ENCODE measurements around the gene KIAA0232. TPM values are rescaled to one million over a fixed set of nuclear protein-coding genes. Genes with fewer than 3 reads are reported as not detected.
"Not testable (repeated sequence)": the region's sequence is repeated elsewhere in the genome, so short reads cannot be mapped to it uniquely, and the experiment has no call there.

The KIAA0232 gene
- total and polyA plus RNA-seq, 4 donors: 7.9 to 38.8 (median 20.6) TPM

- no peak for DNase-seq
- WGBS, 2 donors: 47 to 51% methylated on average over 7 of the region's 7 CpGs
Observed at GRCh38 chr4:6788123-6788522, 5.6 kb downstream of the KIAA0232 start.

GRCh38 chr4:6791245-6791644, 8.7 kb downstream of the KIAA0232 start:
- H3K4me3 ChIP-seq (ENCODE audit: low read length in 2 of 2); H3K4me1 ChIP-seq (ENCODE audit: control insufficient read depth in 1 of 2, insufficient read depth in 2 of 2, low read length in 2 of 2); DNase-seq; H3K27ac ChIP-seq (ENCODE audit: low read depth in 1 of 2, low read length in 2 of 2); H3K27me3 ChIP-seq (ENCODE audit: control insufficient read depth in 1 of 2, insufficient read depth in 2 of 2, low read length in 1 of 2); H3K9me3 ChIP-seq (ENCODE audit: control insufficient read depth, low read length); ATAC-seq (ENCODE audit: low FRiP score); intact Hi-C loops (cut with DNase I); H3K36me3 ChIP-seq (ENCODE audit: control insufficient read depth in 1 of 2, insufficient read depth in 2 of 2, low read length in 1 of 2): not testable (repeated sequence)
- WGBS, 2 donors: 87 to 95% methylated on average over 4 of the region's 4 CpGs

More at GRCh38 chr4:6788123-6788522, 5.6 kb downstream of the KIAA0232 start:
- H3K4me1 ChIP-seq (ENCODE audit: control insufficient read depth in 1 of 2, insufficient read depth in 2 of 2, low read length in 2 of 2): no peaks in the 10 kb centered on the region
- H3K36me3 ChIP-seq (ENCODE audit: control insufficient read depth in 1 of 2, insufficient read depth in 2 of 2, low read length in 1 of 2): peaks cover 0 to 2% of the 10 kb centered on the region in 2 donors
- intact Hi-C loops (cut with DNase I): loop anchor here in 1 of 2 donors (10.0 kb wide), 1 partner anchor 197 kb away; no protein-coding TSS in a partner anchor
- H3K27ac ChIP-seq (ENCODE audit: low read depth in 1 of 2, low read length in 2 of 2): no peak overlapping the region
- no peak overlapping the region for H3K4me3 ChIP-seq (ENCODE audit: low read length in 2 of 2)
- no peak for ATAC-seq (ENCODE audit: low FRiP score)
- H3K9me3 ChIP-seq (ENCODE audit: control insufficient read depth, low read length): no peaks in the 10 kb centered on the region
- H3K27me3 ChIP-seq (ENCODE audit: control insufficient read depth in 1 of 2, insufficient read depth in 2 of 2, low read length in 1 of 2): no peaks in the 10 kb centered on the region

GRCh38 chr4:6791796-6792195, 9.3 kb downstream of the KIAA0232 start:
- intact Hi-C loops (cut with DNase I): not testable (repeated sequence)

GRCh38 chr4:6794189-6794588, 11.7 kb downstream of the KIAA0232 start:
- intact Hi-C loops (cut with DNase I): no loop called here
- Histone ChIP-seq H3K27me3 (ENCODE audit: control insufficient read depth in 1 of 2, insufficient read depth in 2 of 2, low read length in 1 of 2) (no peaks in the 10 kb centered on the region), H3K4me1 (ENCODE audit: control insufficient read depth in 1 of 2, insufficient read depth in 2 of 2, low read length in 2 of 2) (no peaks in the 10 kb centered on the region), H3K9me3 (ENCODE audit: control insufficient read depth, low read length) (no peaks in the 10 kb centered on the region), H3K4me3 (ENCODE audit: low read length in 2 of 2) (no peak overlapping the region), H3K36me3 (ENCODE audit: control insufficient read depth in 1 of 2, insufficient read depth in 2 of 2, low read length in 1 of 2) (no peaks in the 10 kb centered on the region), H3K27ac (ENCODE audit: low read depth in 1 of 2, low read length in 2 of 2) (no peak overlapping the region)
- WGBS, 2 donors: 81 to 88% methylated on average over 4 of the region's 4 CpGs
- DNase-seq (no peak), ATAC-seq (ENCODE audit: low FRiP score) (no peak)

More at GRCh38 chr4:6791796-6792195, 9.3 kb downstream of the KIAA0232 start:
- H3K27ac ChIP-seq (ENCODE audit: low read depth in 1 of 2, low read length in 2 of 2); H3K4me3 ChIP-seq (ENCODE audit: low read length in 2 of 2); DNase-seq; H3K27me3 ChIP-seq (ENCODE audit: control insufficient read depth in 1 of 2, insufficient read depth in 2 of 2, low read length in 1 of 2); ATAC-seq (ENCODE audit: low FRiP score); H3K4me1 ChIP-seq (ENCODE audit: control insufficient read depth in 1 of 2, insufficient read depth in 2 of 2, low read length in 2 of 2); H3K9me3 ChIP-seq (ENCODE audit: control insufficient read depth, low read length); H3K36me3 ChIP-seq (ENCODE audit: control insufficient read depth in 1 of 2, insufficient read depth in 2 of 2, low read length in 1 of 2): not testable (repeated sequence)
- 74 to 82% methylated on average over 3 of the region's 3 CpGs for WGBS, 2 donors

- no peaks in the 10 kb centered on the region for H3K27me3 ChIP-seq (ENCODE audit: control insufficient read depth in 1 of 2, insufficient read depth in 2 of 2, low read length in 1 of 2)
- H3K4me1 ChIP-seq (ENCODE audit: control insufficient read depth in 1 of 2, insufficient read depth in 2 of 2, low read length in 2 of 2): no peaks in the 10 kb centered on the region
- ATAC-seq (ENCODE audit: low FRiP score) (no peak), DNase-seq (no peak)
- no peaks in the 10 kb centered on the region for H3K9me3 ChIP-seq (ENCODE audit: control insufficient read depth, low read length)
- H3K4me3 ChIP-seq (ENCODE audit: low read length in 2 of 2): no peak overlapping the region
- H3K36me3 ChIP-seq (ENCODE audit: control insufficient read depth in 1 of 2, insufficient read depth in 2 of 2, low read length in 1 of 2): no peaks in the 10 kb centered on the region
- intact Hi-C loops (cut with DNase I): no loop called here
- WGBS, 2 donors: 97 to 98% methylated on average over 8 of the region's 8 CpGs
- H3K27ac ChIP-seq (ENCODE audit: low read depth in 1 of 2, low read length in 2 of 2): no peak overlapping the region
Observed at GRCh38 chr4:6795821-6796220, 13.3 kb downstream of the KIAA0232 start.

- H3K27ac ChIP-seq (ENCODE audit: low read depth in 1 of 2, low read length in 2 of 2); H3K4me3 ChIP-seq (ENCODE audit: low read length in 2 of 2); intact Hi-C loops (cut with DNase I); H3K36me3 ChIP-seq (ENCODE audit: control insufficient read depth in 1 of 2, insufficient read depth in 2 of 2, low read length in 1 of 2); DNase-seq; H3K9me3 ChIP-seq (ENCODE audit: control insufficient read depth, low read length); H3K27me3 ChIP-seq (ENCODE audit: control insufficient read depth in 1 of 2, insufficient read depth in 2 of 2, low read length in 1 of 2); ATAC-seq (ENCODE audit: low FRiP score); H3K4me1 ChIP-seq (ENCODE audit: control insufficient read depth in 1 of 2, insufficient read depth in 2 of 2, low read length in 2 of 2): not testable (repeated sequence)
- WGBS, 2 donors: 97 to 98% methylated on average over 4 of the region's 4 CpGs
Observed at GRCh38 chr4:6797368-6797767, 14.8 kb downstream of the KIAA0232 start.

- 80 to 82% methylated on average over 3 of the region's 3 CpGs for WGBS, 2 donors
- Histone ChIP-seq H3K4me1 (ENCODE audit: control insufficient read depth in 1 of 2, insufficient read depth in 2 of 2, low read length in 2 of 2) (no peaks in the 10 kb centered on the region), H3K36me3 (ENCODE audit: control insufficient read depth in 1 of 2, insufficient read depth in 2 of 2, low read length in 1 of 2) (no peaks in the 10 kb centered on the region), H3K27me3 (ENCODE audit: control insufficient read depth in 1 of 2, insufficient read depth in 2 of 2, low read length in 1 of 2) (no peaks in the 10 kb centered on the region), H3K27ac (ENCODE audit: low read depth in 1 of 2, low read length in 2 of 2) (no peak overlapping the region), H3K4me3 (ENCODE audit: low read length in 2 of 2) (no peak overlapping the region), H3K9me3 (ENCODE audit: control insufficient read depth, low read length) (no peaks in the 10 kb centered on the region)
- ATAC-seq (ENCODE audit: low FRiP score) (no peak), DNase-seq (no peak)
- intact Hi-C loops (cut with DNase I): no loop called here
Observed at GRCh38 chr4:6799091-6799490, 16.6 kb downstream of the KIAA0232 start.

GRCh38 chr4:6802025-6802424, 19.5 kb downstream of the KIAA0232 start:
- 95% methylated on average over 8 of the region's 8 CpGs for WGBS, 2 donors
- no peak for ATAC-seq (ENCODE audit: low FRiP score)

GRCh38 chr4:6802626-6803025, 20.1 kb downstream of the KIAA0232 start:
- intact Hi-C loops (cut with DNase I): no loop called here
- Histone ChIP-seq H3K4me3 (ENCODE audit: low read length in 2 of 2) (no peak overlapping the region), H3K27me3 (ENCODE audit: control insufficient read depth in 1 of 2, insufficient read depth in 2 of 2, low read length in 1 of 2) (no peaks in the 10 kb centered on the region), H3K27ac (ENCODE audit: low read depth in 1 of 2, low read length in 2 of 2) (no peak overlapping the region), H3K4me1 (ENCODE audit: control insufficient read depth in 1 of 2, insufficient read depth in 2 of 2, low read length in 2 of 2) (no peaks in the 10 kb centered on the region), H3K36me3 (ENCODE audit: control insufficient read depth in 1 of 2, insufficient read depth in 2 of 2, low read length in 1 of 2) (no peaks in the 10 kb centered on the region), H3K9me3 (ENCODE audit: control insufficient read depth, low read length) (no peaks in the 10 kb centered on the region)
- DNase-seq (no peak), ATAC-seq (ENCODE audit: low FRiP score) (no peak)
- WGBS, 2 donors: 96 to 97% methylated on average over 2 of the region's 2 CpGs

More at GRCh38 chr4:6802025-6802424, 19.5 kb downstream of the KIAA0232 start:
- H3K9me3 ChIP-seq (ENCODE audit: control insufficient read depth, low read length): no peaks in the 10 kb centered on the region
- intact Hi-C loops (cut with DNase I): no loop called here
- no peaks in the 10 kb centered on the region for H3K4me1 ChIP-seq (ENCODE audit: control insufficient read depth in 1 of 2, insufficient read depth in 2 of 2, low read length in 2 of 2)
- no peaks in the 10 kb centered on the region for H3K27me3 ChIP-seq (ENCODE audit: control insufficient read depth in 1 of 2, insufficient read depth in 2 of 2, low read length in 1 of 2)
- DNase-seq: no peak
- H3K4me3 ChIP-seq (ENCODE audit: low read length in 2 of 2): no peak overlapping the region
- no peak overlapping the region for H3K27ac ChIP-seq (ENCODE audit: low read depth in 1 of 2, low read length in 2 of 2)
- no peaks in the 10 kb centered on the region for H3K36me3 ChIP-seq (ENCODE audit: control insufficient read depth in 1 of 2, insufficient read depth in 2 of 2, low read length in 1 of 2)

Measured in aorta (tissue), 5 donors.